SIG-M5 treated with dmso at 0.1 percent for 504 hours (cell line): ENCODE results near the gene VPS35L.

Experiments
- DNase-seq: peaks from one replicate; lab custom pipeline; 2025; ENCODE audit not compliant: unreplicated experiment; lab: John Stamatoyannopoulos, UW

The VPS35L gene

DNA sequence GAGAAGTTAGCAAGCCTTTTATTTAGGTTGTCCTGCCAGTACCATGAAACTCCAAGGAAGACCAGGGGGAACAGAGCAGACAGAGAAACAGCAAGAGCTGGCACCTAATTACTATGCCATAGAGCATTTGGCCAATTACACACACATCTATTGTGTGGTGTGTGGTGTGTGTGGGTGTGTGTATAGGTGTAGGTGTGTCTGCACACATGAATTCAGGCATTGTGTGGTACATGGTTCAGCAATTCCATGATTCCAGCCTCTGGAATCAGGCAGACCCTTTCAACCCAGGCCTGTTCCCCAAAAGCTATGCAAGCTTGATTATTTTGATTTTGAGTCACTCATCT, 188.3 kb downstream of the VPS35L start:
- DNase-seq = no peak

DNA sequence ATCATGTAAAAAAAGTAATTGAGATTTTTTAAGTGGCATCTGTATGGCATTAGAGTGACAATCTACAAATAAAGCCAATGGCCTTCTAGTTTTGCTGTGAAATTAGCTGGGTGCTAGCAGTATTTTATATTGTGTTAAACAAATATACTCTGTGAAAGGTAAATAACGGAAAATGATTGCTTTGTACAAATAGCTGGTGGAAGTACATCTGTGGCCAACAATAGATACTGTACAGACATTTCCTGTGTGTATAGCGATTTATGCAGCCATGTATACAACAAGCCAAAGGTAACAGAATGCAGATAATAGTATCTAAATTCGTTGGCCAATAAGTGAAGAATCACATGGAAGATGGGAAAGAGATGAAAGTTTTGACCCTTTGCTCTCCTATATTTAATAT, 189.2 kb downstream of the VPS35L start:
- DNase-seq = no peak

DNA sequence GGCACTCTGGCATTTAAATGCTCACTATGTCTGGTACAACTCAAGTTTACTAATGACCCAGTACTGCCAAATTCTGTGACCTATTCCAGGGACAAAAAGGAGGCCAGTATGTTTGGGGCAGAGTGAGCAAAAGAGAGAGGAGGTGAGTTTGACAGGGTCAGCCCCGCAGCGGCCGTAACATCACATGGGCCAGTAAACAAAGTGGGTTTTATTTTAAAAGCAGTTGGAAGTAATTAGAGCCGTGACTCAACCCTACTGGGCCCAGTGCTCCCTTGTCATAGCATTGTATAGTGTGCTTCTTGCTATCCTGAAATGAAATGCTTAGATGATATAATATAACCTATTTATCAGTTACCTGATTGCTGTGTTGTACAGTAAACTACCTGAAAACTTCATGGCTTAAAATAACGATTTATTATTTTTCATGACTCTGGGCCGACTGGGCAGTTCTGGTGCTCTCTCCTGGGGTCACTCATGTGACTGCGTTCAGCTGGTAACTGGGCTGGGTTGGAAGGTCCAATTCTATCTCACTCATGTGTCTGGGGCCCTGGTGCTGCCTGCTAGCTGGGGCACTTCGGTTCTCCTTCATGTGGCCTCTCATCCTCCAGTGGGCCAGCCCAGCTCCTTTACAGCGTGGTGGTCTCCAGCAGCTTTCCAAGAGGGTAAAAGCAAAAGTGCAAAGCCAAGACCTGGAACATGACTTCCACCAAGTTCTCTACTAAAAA, 189.9 kb downstream of the VPS35L start:
- DNase-seq = no peak

DNA sequence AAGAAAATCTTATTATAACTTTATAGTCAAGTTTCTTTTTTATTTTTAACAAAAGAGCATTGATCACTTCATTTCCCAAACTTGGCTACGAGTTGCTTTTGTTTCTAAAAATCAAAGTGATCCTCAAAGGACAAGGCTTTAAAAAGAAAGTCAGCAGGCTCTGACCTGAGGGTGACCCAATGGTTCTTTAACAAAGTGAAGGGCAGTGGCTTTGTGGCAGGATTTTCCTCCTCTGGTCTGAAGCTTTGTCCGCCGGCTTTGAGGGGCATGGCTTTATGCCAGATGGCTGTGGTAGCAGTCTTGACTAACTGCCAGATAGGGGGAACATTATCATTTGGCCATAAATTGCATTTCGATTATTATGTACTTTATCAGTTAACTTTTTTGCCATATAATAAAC, 191.1 kb downstream of the VPS35L start:
- DNase-seq = no peak

DNA sequence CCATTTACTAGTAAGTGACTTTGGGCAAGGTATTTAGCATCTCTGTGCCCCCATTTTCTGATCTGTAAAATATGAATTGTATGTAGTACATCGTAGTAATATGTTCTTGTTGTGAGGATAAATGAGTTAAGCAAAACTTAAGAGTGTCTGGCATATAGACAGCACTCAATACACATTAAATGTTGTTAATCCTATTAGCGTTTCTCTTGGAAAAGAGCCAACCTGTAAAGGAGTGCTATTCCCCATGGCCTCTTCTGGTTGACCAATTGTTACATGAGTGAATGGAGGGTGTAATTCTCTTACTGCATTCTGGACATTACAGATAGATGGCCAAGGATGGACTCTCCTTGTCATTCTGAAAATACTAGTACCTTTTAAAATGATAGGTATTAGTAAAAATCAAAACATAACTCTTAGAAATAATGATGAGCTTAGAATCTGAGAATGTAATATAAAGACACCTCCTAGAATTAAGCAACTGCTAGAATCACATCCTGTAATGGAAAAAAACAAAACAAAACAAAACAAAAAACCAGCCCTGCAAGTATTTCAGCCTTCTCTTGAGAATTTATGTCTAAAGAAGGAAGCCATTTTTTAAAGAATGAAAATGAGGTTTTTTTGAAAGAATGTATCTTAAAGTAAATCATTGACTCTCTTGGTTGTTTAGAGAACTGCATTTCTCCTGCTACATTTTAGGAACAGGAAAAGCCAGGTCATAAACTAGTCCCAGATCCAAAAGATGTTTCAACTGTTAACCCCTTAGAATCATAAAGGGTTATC, 193.1 kb downstream of the VPS35L start:
- DNase-seq = no peak

DNA sequence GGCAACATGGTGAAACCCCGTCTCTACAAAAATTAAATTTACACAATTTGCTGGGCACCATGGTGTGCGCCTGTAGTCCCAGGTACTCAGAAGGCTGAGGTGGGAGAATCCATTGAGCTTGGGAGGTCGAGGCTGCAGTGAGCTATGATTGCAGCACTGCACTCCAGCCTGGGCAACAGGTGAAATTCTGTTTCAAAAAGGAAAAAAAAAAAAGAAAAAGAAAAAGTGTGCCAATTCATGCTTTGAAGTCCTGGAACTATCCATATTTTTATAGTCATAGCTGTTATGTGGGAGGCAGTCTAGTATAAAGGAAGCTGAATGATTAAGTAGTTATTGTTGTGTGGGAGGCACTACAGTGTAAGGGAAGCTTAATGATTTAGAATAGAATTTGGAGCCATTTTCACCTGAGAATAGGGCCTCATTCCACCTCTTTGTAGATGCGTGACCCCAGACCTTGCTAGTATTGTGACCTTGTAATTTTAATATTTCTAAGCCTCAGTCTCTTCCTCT, 194.1 kb downstream of the VPS35L start:
- DNase-seq = no peak
